GM23338 (cell line): Measurements from ENCODE around the gene VTCN1.

Experiments
- EZH2phosphoT487 ChIP-seq: fragments of 200-600 bp; sonication (generic); IDR thresholded peaks from one replicate; pipeline ENCODE4 v1.8.1; 2018; ENCODE audit warnings: antibody characterized with exemption; ENCODE audit not compliant: unreplicated experiment
- TF ChIP-seq, protein P1 (sequence below), 2 experiments: fragments of 200-600 bp in 1 of 2; sonication (generic) in 1 of 2; conservative IDR thresholded peaks; 2 replicates each; pipeline versions ENCODE4 v1.5.1 to v1.6.1; 2016 to 2017; ENCODE audit warnings: antibody characterized with exemption in 2 of 2, low read depth in 2 of 2, mild to moderate bottlenecking in 2 of 2, moderate library complexity in 1 of 2

DNA sequence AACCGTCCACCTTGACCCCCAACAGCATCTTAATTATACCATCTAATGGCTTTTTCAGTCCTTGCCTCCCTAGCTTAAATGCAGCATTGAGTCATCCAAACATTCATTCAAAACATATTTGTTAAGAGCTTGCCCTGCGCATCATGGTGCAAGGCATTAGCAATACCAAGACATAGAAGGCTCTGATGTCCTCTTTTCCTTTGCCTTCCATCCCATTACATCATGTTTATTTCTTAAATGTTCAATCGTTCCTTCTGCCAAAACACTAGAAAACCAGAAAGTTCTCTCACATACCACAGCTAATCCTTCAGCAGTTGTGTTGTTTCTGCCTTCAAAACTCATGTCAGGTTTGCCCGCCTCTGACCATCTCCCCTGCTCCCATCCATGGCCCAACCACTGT is 29.8 kb upstream of the VTCN1 start:
- TF ChIP-seq, protein P1, sequence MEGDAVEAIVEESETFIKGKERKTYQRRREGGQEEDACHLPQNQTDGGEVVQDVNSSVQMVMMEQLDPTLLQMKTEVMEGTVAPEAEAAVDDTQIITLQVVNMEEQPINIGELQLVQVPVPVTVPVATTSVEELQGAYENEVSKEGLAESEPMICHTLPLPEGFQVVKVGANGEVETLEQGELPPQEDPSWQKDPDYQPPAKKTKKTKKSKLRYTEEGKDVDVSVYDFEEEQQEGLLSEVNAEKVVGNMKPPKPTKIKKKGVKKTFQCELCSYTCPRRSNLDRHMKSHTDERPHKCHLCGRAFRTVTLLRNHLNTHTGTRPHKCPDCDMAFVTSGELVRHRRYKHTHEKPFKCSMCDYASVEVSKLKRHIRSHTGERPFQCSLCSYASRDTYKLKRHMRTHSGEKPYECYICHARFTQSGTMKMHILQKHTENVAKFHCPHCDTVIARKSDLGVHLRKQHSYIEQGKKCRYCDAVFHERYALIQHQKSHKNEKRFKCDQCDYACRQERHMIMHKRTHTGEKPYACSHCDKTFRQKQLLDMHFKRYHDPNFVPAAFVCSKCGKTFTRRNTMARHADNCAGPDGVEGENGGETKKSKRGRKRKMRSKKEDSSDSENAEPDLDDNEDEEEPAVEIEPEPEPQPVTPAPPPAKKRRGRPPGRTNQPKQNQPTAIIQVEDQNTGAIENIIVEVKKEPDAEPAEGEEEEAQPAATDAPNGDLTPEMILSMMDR (conservative IDR thresholded peaks at IDR 0.05; ENCODE audit: low read depth in 2 of 2), result no peak
- no peak for TF ChIP-seq EZH2phosphoT487
